Activated naive CD4-positive, alpha-beta T cell treated with anti-CD3 and anti-CD28 coated beads, Interleukin-2, amount 50 U/mL, for 16 hours (primary cell): ENCODE measurements around the gene TRAPPC8.
"Not testable (repeated sequence)": the region's sequence is repeated elsewhere in the genome, so short reads cannot be mapped to it uniquely, and the experiment has no call there.

Experiments
- DNase-seq: peaks from one replicate; pipeline ENCODE4 v3.0.0-alpha.2; 2020

The TRAPPC8 gene, protein sequence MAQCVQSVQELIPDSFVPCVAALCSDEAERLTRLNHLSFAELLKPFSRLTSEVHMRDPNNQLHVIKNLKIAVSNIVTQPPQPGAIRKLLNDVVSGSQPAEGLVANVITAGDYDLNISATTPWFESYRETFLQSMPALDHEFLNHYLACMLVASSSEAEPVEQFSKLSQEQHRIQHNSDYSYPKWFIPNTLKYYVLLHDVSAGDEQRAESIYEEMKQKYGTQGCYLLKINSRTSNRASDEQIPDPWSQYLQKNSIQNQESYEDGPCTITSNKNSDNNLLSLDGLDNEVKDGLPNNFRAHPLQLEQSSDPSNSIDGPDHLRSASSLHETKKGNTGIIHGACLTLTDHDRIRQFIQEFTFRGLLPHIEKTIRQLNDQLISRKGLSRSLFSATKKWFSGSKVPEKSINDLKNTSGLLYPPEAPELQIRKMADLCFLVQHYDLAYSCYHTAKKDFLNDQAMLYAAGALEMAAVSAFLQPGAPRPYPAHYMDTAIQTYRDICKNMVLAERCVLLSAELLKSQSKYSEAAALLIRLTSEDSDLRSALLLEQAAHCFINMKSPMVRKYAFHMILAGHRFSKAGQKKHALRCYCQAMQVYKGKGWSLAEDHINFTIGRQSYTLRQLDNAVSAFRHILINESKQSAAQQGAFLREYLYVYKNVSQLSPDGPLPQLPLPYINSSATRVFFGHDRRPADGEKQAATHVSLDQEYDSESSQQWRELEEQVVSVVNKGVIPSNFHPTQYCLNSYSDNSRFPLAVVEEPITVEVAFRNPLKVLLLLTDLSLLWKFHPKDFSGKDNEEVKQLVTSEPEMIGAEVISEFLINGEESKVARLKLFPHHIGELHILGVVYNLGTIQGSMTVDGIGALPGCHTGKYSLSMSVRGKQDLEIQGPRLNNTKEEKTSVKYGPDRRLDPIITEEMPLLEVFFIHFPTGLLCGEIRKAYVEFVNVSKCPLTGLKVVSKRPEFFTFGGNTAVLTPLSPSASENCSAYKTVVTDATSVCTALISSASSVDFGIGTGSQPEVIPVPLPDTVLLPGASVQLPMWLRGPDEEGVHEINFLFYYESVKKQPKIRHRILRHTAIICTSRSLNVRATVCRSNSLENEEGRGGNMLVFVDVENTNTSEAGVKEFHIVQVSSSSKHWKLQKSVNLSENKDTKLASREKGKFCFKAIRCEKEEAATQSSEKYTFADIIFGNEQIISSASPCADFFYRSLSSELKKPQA (N-terminal part only)

DNA sequence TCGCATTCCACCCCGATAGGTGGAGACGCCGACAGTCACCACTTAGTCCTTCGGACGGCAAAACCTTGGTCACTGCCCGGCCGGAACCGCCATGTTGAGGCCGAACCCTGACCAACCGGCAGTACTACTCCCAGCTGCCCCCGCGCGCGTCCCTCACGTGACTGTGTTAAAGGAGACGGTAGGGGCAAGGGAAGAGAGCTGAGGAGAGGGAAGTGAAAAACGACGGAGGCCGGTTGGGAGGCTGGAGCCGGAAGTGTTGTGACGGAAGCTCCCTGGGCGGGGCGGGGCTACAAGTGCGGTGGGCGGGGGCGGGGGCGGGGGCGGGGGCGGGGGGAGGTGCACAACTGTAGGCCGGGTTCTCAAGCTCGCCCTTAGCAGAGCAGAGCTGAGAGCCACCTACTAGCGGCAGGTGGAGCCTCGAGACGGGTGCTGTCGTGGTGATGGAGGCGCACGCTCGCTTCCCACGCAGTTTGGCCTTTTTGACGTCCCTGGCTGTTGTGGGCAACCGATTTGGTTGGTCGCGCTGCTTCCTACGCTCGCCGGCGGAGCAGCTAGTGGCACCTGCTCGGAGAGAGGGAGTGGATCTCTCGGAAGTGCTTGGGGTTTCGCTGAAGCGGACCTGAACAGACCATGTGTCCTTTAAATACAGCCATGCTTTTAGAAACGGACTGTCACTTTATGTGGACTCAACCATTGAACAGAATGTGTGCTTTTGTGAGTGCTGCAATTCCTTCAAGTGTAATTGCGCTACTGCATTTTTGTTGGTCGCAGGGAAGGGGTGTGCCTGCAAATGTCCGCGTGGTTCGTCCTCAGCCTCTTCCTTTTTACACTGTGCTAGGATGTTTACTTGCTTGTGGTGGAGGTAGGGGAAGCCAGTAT is at the start of gene TRAPPC8:
TSS of gene TRAPPC8 (minus strand) at position 130 of the 879 bp plus-strand sequence. CDS start 364 bp downstream, outside the sequence.
- DNase-seq = peak; percentile 85

GRCh38 chr18:31990823-31991222 is 47.9 kb upstream of the TRAPPC8 start:
- no peak for DNase-seq

- no peak for DNase-seq
Observed at GRCh38 chr18:31983976-31984375, 41.0 kb upstream of the TRAPPC8 start.

- no peak for DNase-seq
Observed at GRCh38 chr18:31983020-31983419, 40.1 kb upstream of the TRAPPC8 start.

DNA sequence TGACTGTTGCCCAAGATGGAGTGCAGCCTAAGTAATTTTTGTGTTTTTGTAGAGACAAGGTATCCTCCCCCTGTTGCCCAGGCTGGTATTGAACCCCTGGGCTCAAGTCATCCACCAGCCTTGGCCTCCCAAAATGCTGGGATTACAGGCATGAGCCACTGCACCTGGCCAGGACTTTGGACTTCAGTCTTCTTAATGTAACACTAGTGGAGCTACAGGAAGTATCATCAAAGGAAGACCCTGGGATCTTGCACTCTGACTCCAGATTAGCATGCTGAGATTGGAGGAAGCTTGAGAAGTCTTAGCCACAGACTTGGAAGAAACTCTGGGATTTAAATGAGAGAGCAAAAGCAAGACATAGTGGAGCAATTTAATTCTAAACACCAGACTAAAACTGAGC is 37.9 kb upstream of the TRAPPC8 start:
- DNase-seq = no peak

DNA sequence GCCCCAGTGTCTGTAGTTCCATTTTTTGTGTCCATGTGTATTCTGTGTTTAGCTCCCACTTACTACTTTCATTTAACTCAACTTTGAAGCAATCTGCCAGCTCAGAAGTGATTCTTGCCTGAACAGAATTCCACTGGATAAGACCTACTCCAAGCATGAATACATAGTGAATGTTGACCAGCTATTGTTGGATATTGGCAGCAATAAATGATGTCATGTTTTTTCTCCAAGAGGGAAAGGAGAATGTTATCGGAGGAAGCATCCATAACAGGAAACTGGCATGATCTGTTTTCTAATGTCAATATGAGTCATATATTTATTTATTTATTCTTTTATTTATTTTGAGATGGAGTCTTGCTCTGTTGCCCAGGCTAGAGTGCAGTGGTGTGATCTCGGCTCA is 36.8 kb upstream of the TRAPPC8 start:
- DNase-seq = no peak

- no peak for DNase-seq
Observed at GRCh38 chr18:31978616-31979015, 35.7 kb upstream of the TRAPPC8 start.

DNA sequence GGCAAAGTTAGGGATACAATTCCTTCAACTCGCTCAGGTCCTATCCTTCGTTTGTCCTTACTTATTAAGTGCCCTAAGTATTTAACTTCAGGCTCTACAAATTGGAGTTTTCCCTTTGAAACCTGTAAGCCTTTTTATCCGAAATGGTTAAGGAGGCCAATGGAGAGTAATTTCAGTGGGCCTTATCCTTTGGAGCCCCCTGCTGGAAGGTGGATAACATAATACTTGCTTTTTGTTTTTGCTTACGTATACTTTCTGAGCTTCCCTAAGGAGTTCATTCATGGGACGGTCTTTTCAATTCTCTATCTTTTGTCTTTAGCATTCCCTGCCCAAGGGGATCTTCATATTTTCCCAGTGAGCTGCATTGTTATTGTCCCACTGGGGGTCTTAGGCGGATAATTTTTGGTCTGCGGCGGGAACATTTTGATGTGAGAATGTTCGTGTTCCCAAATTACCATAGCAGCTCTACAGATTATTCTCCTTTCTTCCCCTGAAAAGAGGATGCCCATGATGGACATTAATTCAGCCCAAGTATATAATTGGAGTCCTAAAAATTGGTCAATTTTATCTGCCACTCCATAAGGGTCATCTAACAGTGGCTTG is 34.4 kb upstream of the TRAPPC8 start:
- no peak for DNase-seq

DNA sequence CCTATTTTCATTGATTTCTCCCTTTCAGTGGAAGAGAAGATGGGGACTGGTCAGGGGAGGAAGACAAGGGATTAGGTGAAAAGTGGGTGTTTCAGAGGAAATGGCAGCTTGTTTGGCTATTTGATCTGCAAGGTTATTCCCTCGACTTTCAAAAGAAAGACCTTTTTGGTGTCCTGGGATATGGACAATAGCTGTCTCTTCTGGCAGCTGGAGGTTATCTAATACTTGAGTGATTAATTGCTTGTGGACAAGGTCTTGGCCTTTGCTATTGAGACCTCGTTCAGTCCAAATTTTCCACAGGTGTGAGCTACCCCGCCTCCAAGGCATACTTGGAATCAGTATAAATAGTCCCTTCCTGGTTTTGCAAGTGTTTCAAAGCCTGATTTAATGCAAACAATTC is 33.3 kb upstream of the TRAPPC8 start:
- no peak for DNase-seq

DNA sequence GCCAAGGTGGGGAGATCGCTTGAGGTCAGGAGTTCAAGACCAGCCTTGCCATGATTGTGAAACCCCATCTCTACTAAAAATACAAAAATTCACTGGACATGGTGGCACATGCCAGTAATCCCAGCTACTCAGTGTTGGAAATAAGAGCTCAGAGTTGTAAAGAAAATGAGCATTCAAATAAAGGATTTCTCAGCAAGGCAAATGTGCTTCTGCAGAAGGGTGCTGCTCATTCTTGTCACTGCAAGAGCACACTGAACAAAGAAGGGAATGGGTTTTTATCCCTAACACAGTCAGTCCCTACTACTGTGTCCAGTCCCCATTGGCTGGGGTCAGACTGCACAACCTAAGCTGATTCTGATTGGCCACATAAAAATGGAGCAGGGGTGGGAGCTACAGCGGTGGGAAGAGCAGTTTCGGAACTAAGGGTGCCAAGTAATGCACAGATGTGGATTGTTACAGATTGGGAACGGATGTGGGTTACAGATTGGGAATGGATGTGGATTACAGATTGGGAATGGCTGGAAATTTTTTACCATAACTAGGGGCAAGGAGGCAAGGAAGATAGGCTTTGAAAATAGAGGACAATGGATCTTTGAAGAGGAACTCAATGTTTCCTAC is 31.1 kb upstream of the TRAPPC8 start:
- no peak for DNase-seq

- no peak for DNase-seq
Observed at GRCh38 chr18:31970617-31971016, 27.7 kb upstream of the TRAPPC8 start.

DNA sequence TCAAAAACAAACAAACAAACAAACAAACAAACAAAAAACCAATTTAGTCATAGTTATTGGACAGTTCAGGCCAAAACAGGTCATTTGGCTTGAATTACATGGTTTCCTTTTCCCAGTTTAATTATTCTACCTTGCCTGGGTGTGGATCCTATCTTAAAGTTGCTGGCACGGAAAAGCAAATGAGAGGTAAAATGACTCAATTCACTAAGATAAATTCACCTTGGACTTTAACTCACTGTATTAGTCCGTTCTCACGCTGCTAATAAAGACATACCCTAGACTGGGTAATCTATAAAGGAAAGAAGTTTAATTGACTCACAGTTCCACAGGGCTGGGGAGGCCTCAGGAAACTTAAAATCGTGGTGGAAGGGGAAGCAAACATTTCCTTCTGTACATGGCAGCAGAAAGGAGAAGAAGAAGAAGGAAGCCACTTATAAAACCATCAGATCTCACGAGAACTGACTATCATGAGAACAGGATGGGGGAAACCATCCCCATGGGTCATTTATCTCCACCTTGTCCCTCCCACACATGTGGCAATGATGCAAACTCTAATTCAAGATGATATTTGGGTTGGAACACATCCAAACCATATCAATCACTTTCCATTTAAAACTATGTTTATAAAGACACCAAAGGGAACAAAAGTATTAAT is 22.5 kb upstream of the TRAPPC8 start:
- DNase-seq = no peak

- DNase-seq = no peak
Observed at GRCh38 chr18:31957728-31958127, 14.8 kb upstream of the TRAPPC8 start.

- no peak for DNase-seq
Observed at GRCh38 chr18:31954349-31954748, 11.4 kb upstream of the TRAPPC8 start.

- not testable (repeated sequence) for DNase-seq
Observed at GRCh38 chr18:31953699-31954098, 10.8 kb upstream of the TRAPPC8 start.

GRCh38 chr18:31952223-31952622 is 9.3 kb upstream of the TRAPPC8 start:
- no peak for DNase-seq

GRCh38 chr18:31950583-31950982 is 7.7 kb upstream of the TRAPPC8 start:
- no peak for DNase-seq

- DNase-seq = not testable (repeated sequence)
Observed at GRCh38 chr18:31948349-31948748, 5.4 kb upstream of the TRAPPC8 start.

DNA sequence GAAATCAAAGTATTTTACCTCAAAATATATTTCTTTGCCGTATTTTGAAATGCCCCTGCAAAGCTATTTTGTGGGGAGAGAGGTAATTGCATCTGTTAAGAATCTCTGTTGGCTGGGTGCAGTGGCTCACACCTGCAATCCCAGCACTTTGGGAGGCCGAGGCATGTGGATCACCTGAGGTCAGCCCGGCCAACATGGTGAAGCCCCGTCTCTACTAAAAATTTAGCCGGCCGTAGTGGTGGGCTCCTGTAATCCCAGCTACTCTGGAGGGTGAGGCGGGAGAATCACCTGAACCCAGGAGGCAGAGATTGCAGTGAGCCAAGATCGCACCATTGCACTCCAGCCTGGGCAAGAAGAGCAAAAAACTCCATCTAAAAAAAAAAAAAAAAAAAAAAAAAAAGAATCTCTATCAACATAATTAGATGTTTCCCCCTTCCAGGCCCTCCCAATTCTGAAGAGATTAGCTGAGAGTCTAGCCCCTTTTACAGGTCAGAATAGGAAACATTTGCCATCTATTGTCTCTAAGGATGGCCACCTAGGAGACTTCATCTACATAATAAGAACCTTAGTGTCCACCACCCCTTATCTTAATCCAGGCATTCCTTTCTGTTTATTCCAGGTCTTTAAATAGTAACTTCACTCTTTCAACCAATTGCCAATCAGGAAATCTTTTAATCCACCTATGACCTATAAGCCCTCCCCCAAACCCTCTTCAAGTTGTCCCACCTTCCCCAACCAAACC is 3.5 kb upstream of the TRAPPC8 start:
- DNase-seq = no peak
